Psoas muscle (tissue), 8 donors: ENCODE measurements around the gene RET. TPM values are rescaled to one million over a fixed set of nuclear protein-coding genes. Genes with fewer than 3 reads are reported as not detected.

Source experiments
- ATAC-seq, 4 donors: fragments of 200-7000 bp; cut with Tn5 transposase; one replicate each; pipeline ENCODE4 v1.9.1; 2020; ENCODE audit warnings: moderate library complexity in 3 of 4, mild to moderate bottlenecking in 2 of 4
- DNase-seq, 2 donors: peaks; one replicate each; pipeline ENCODE4 v3.0.0-alpha.2; 2020
- H3K27ac ChIP-seq: fragments of 200-600 bp; one replicate; pipeline ENCODE4 v1.8.0; 2022
- H3K27me3 ChIP-seq, 3 donors: fragments of 200-600 bp in 1 of 3; one replicate each; pipeline versions ENCODE4 v1.6.1 to v1.8.0; 2013 to 2022; ENCODE audit warnings: low read length in 2 of 3, mild to moderate bottlenecking in 2 of 3, moderate library complexity in 1 of 3; ENCODE audit not compliant: insufficient read depth in 3 of 3
- H3K36me3 ChIP-seq, 2 donors: fragments of 200-600 bp in 1 of 2; one replicate each; pipeline versions ENCODE4 v1.6.1 to v1.8.0; 2013 to 2022; ENCODE audit warnings: low read depth in 1 of 2, mild to moderate bottlenecking in 1 of 2, moderate library complexity in 1 of 2; ENCODE audit not compliant: insufficient read depth in 1 of 2
- H3K4me1 ChIP-seq: fragments of 200-600 bp; one replicate; pipeline ENCODE4 v1.8.0; 2022
- H3K4me3 ChIP-seq: fragments of 200-600 bp; one replicate; pipeline ENCODE4 v1.8.0; 2022; ENCODE audit warnings: mild to moderate bottlenecking
- H3K9me3 ChIP-seq: fragments of 200-600 bp; one replicate; pipeline ENCODE4 v1.8.0; 2022
- CTCF ChIP-seq: fragments of 200-600 bp; IDR thresholded peaks from one replicate; pipeline ENCODE4 v1.8.0; 2022; ENCODE audit warnings: antibody characterized with exemption
- WGBS, 3 donors: extraction: QIAGEN DNeasy Blood & Tissue Kit; methylation state at CpG; one replicate each; pipeline versions ENCODE4 v1.1.6 to v1.1.7; 2013; 5-methylcytosine and 5-hydroxymethylcytosine counted together
- intact Hi-C, 2 donors: fragments of 100-400 bp; cut with DNase I; formaldehyde crosslinking; loops; one replicate each; pipeline versions ENCODE4 v1.11.0 to v1.14.2; 2022
- polyA plus RNA-seq, 3 donors: library from polyadenylated mRNA; stranded (reverse); fragments of 200-250 nt; gene quantifications; one replicate each; pipeline ENCODE4 v1.2.3, GENCODE V29; 2013
- total RNA-seq, 4 donors: library from RNA; stranded (reverse); fragmentation: NEBNext Ultra II Directional in 2 of 4; extraction: Animal tissue kit (Norgen Biotek cat#: 25700) in 2 of 4; gene quantifications; one replicate each; pipeline versions ENCODE4 v1.2.1 to v1.2.4, GENCODE V29; 2021 to 2023
- donor health status: healthy with polysubstance abuse.
- donor health status: DM: no; HTN: no; CAD: no; lungs with moderate emphysema.
- donor health status: Bipolar disorder and iron deficiency.
- donor health status: healthy.
- donor health status: DM: yes; HTN: yes; CAD: no.
- donor health status: DM: no; HTN: no; CAD: no.
- donor health status: DM: no; HTN: no; CAD: no.
- donor health status: DM: yes; HTN: yes; CAD: no.

Gene RET
- total and polyA plus RNA-seq, 7 donors = 0.35 to 2.6 (median 0.60) TPM

- intact Hi-C loops = no loop called here
- Histone ChIP-seq H3K27me3 (no peaks in the 10 kb centered on the region), H3K9me3 (no peaks in the 10 kb centered on the region), H3K27ac (no peak overlapping the region), H3K4me1 (peaks cover 4% of the 10 kb centered on the region), H3K36me3 (no peaks in the 10 kb centered on the region), H3K4me3 (no peak overlapping the region)
- DNase-seq (peak in 1 of 2 donors; percentile 40), ATAC-seq (no peak)
- TF ChIP-seq CTCF = no peak
- WGBS, 3 donors = 74 to 81% (median 75%) methylated on average over 7 of the region's 7 CpGs
Observed at GRCh38 chr10:43126759-43127424, 50.0 kb downstream of the RET start.

DNA sequence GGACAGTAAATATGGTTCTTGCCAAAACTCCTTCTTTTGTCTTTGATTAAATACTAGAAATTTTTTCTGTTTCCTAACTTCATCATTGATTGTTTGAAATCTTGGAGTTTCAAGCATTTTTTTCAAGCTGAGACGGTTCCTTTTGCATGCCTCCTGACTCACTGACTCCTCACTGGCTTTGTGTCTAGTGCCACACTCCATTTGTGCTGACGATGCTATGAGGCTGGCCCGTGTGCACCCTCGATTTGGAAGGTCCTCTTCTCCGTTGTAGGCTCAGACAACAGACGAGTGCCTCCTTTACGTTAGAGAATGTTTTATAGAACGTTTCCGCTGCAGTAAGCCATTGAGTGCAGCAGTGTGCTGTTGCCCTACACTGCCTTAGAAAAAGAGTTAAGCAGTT lies 50.6 kb downstream of the RET start:
- no peak for TF ChIP-seq CTCF
- intact Hi-C loops = no loop called here
- WGBS, 3 donors = 73 to 79% (median 78%) methylated on average over 9 of the region's 9 CpGs
- H3K27ac ChIP-seq = no peak overlapping the region
- H3K9me3 ChIP-seq = no peaks in the 10 kb centered on the region
- H3K4me3 ChIP-seq = no peak overlapping the region
- peaks cover 4% of the 10 kb centered on the region for H3K4me1 ChIP-seq
- no peaks in the 10 kb centered on the region for H3K27me3 ChIP-seq
- no peaks in the 10 kb centered on the region for H3K36me3 ChIP-seq
- DNase-seq (no peak), ATAC-seq (no peak)

- intact Hi-C loops = no loop called here
- Histone ChIP-seq H3K4me1 (peaks cover 4% of the 10 kb centered on the region), H3K36me3 (no peaks in the 10 kb centered on the region), H3K27ac (no peak overlapping the region), H3K4me3 (no peak overlapping the region), H3K27me3 (no peaks in the 10 kb centered on the region), H3K9me3 (no peaks in the 10 kb centered on the region)
- 78 to 81% (median 78%) methylated on average over 8 of the region's 8 CpGs for WGBS, 3 donors
- TF ChIP-seq CTCF = no peak
- no peak for DNase-seq
- ATAC-seq = no peak
Observed at GRCh38 chr10:43128331-43128730, 51.5 kb downstream of the RET start.

- intact Hi-C loops = no loop called here
- peak in 3 of 4 donors; percentile 37 to 69 (median 69) for ATAC-seq
- Histone ChIP-seq H3K4me3 (no peak overlapping the region), H3K9me3 (no peaks in the 10 kb centered on the region), H3K36me3 (no peaks in the 10 kb centered on the region), H3K4me1 (peaks cover 4% of the 10 kb centered on the region), H3K27me3 (no peaks in the 10 kb centered on the region), H3K27ac (peak overlapping the region; percentile 41)
- TF ChIP-seq CTCF = no peak
- DNase-seq = no peak
- 67 to 78% (median 68%) methylated on average over 6 of the region's 6 CpGs for WGBS, 3 donors
Observed at GRCh38 chr10:43128958-43129706, 52.3 kb downstream of the RET start.
